Stomach (tissue), 4 donors: ENCODE data around the gene FLOT1.

Source experiments
- POLR2A ChIP-seq, 4 donors: fragments of 450-650 bp; IDR thresholded peaks; one replicate each; pipeline ENCODE4 v1.6.1; 2016; ENCODE audit warnings: antibody characterized with exemption in 4 of 4, control low read depth in 2 of 4, mild to moderate bottlenecking in 1 of 4, moderate library complexity in 1 of 4
- POLR2AphosphoS5 ChIP-seq, 3 donors: sonication (generic); formaldehyde crosslinking; IDR thresholded peaks; one replicate each; pipeline ENCODE4 v1.6.1; 2016; ENCODE audit warnings: antibody characterized with exemption in 3 of 3
- TF ChIP-seq, protein P1 (sequence below), 7 experiments: fragments of 450-650 bp in 4 of 7; fragments of 200-600 bp in 3 of 7; sonication (generic) in 3 of 7; IDR thresholded peaks; one replicate each; pipeline ENCODE4 v1.5.1; 2016 to 2019; ENCODE audit warnings: antibody characterized with exemption in 7 of 7, control low read depth in 2 of 7, mild to moderate bottlenecking in 1 of 7

DNA sequence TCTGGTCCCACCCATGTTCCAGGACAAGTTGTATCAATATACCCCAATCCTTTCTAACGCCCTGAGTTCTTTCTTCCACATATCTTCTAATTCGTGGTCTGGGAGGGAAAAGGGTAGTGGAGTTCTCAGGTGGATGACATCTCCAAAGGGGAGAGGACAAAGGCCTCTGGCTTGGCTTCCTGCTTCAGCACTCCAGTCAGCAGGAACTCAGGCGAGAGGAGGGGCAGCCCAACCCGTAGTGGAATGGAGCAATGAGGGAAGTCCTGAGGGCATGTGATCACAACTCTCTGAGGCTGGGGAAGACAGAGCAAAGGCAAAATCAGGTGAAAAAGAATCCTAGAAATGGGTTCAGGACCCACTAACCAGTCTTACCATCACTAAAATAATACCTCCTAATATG, 42.1 kb downstream of the FLOT1 start:
- TF ChIP-seq POLR2AphosphoS5 (IDR thresholded peaks at IDR 0.05): no peak
- TF ChIP-seq, protein P1, sequence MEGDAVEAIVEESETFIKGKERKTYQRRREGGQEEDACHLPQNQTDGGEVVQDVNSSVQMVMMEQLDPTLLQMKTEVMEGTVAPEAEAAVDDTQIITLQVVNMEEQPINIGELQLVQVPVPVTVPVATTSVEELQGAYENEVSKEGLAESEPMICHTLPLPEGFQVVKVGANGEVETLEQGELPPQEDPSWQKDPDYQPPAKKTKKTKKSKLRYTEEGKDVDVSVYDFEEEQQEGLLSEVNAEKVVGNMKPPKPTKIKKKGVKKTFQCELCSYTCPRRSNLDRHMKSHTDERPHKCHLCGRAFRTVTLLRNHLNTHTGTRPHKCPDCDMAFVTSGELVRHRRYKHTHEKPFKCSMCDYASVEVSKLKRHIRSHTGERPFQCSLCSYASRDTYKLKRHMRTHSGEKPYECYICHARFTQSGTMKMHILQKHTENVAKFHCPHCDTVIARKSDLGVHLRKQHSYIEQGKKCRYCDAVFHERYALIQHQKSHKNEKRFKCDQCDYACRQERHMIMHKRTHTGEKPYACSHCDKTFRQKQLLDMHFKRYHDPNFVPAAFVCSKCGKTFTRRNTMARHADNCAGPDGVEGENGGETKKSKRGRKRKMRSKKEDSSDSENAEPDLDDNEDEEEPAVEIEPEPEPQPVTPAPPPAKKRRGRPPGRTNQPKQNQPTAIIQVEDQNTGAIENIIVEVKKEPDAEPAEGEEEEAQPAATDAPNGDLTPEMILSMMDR (IDR thresholded peaks at IDR 0.05): no peak
- TF ChIP-seq POLR2A (IDR thresholded peaks at IDR 0.05): no peak
